ELF-1 (cell line): ENCODE data around the gene NAB2.
"Not testable (repeated sequence)": the region's sequence is repeated elsewhere in the genome, so short reads cannot be mapped to it uniquely, and the experiment has no call there.

ENCODE experiments used
- DNase-seq: peaks from one replicate; pipeline ENCODE4 v3.0.0-alpha.2; 2016; ENCODE audit warnings: low read depth, low spot score

Gene NAB2

DNA sequence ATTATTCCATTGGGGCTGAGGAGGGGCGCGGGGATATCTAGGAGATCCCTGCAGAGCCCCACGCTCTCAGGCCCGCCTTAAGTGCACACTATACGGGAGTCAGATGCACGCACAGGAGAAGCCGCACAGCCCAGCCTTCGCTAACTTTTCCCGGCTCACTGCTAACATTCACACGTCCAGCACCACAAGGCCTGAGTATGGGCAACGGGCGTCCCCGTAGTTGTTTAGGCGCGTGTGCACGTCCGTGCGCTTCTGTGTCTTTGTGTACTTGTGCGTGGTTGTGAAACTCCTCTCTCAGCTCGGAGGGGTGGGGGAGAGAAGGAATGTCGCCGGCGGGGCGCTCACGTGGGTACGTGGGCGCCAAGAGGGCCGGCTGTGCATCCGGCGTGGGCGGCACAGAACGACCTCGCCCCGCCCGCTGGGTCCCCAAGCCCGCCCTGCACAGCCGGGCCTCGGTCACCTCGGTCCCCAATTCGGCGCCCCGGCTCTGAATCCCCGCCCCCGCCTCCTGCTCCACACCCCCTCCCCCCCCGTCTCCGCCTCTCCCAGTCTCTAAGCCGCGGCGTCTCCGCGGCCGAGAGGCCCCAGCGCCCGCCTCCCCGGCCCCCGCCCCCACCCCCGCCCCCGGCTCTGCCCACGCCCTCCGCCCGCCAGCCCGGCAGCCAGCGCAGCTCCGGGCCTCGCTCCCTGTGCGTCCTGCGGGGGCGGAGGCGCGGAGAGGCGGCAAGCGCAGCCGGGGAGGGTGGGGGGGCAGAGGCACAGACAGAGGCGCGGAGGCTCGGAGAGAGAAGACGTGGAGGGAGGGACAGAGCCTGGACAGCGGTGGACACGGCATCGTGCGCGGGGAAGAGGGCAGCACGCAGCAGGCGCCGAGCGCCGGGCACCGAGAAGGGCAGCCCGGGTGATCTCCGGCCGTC is at the start of gene NAB2:
Gene NAB2 (plus strand): TSS at position 761 of the 917 bp plus-strand sequence. CDS start 158 bp downstream, outside the sequence.
- peak; percentile 89 for DNase-seq

GRCh38 chr12:57040211-57040610 is 48.7 kb upstream of the NAB2 start:
- DNase-seq: no peak

DNA sequence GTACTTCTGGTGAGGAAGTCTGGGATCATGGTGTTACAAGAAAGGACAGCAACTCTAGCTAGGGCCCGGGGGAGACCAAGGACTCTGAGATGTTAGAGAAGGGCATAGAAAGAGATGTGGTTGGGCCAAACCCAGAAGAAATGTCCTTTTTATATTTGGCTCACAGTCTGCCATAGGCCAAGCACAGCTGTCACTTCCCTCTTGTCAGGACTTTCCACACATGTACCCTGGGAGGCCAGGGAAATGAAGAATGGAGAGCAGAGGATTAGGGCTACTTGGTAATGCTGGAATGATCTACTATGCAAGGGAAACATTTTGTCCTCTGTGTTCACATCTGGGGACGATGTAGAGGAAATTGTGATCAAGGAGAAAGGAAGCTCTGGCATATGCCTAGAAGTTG is 48.2 kb upstream of the NAB2 start:
- DNase-seq: no peak

DNA sequence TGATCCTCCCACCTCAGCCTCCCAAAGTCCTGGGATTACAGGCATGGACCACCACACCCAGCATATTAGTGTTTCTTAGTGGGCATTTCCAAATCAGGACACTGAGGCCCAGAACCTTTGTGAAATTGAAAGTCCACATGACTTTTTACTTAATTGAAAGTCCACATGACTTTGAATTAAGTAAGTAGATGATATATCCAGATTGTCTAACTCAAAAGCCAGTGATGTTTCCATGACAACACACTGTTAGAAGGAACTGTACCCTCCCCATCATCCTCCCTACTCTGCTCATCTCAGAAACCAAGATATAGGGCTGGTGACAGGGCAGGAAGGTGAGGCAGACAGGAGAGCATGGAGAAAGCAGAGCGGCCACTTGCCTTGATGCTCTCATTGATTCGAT is 46.2 kb upstream of the NAB2 start:
- no peak for DNase-seq

DNA sequence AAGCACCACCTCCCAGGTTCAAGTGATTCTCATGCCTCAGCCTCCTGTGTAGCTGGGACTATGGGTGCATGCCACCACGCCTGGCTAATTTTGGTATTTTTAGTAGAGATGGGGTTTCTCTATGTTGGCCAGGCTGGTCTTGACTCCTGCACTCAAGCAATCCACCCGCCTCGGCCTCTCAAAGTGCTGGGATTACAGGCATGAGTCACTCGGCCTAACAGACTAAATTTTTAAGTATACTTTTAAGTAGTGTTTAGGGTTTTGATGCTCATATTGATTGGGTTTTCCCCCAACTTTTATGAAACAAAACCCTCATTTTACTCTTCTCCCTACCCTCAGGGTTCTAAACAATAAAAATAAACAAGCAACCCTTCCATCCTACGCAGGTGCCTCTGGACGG is 44.4 kb upstream of the NAB2 start:
- DNase-seq: no peak

DNA sequence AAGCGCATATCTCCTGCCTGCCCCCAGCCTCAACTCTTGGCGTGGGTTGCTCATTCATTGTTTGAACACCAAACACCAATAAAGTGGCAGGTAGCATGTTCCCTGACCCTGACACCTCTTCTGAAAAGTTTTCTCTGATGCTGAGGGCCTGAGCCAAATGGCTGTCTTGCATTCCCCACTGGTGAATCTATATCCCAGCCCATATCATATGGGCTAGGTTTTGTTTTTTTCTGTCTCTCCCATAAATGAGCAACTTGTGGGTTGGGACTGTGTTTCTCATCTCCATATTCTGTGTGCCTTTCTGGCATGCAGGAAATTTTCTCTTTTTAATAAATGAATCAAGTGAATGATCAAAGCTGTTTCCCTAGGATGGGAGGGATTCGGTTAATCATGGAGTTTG is 44.0 kb upstream of the NAB2 start:
- no peak for DNase-seq

GRCh38 chr12:57046086-57046791 is 42.7 kb upstream of the NAB2 start:
- DNase-seq: no peak

GRCh38 chr12:57046947-57047890 is 41.7 kb upstream of the NAB2 start:
- no peak for DNase-seq

- DNase-seq: no peak
These were observed 40.9 kb upstream of the NAB2 start for GRCh38 chr12:57047981-57048380.

- no peak for DNase-seq
These were observed 40.3 kb upstream of the NAB2 start for GRCh38 chr12:57048423-57049118.

DNA sequence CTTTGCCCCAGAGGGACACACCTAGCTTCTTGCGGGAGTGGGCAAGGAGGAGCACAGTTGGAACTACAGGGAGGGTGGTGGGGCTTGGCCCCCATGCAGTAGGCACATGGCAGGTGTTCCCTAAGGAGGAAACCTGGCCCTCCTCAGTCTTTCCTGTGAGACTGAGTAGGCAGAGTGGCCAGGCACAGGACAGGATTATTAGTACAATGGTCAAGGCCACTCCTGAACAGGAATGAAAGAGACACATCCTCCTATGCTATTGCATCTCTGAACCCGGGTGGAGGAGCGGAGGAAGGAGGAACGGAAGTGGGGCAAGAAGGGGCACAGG is 39.8 kb upstream of the NAB2 start:
- DNase-seq: no peak

GRCh38 chr12:57049890-57050289 is 39.0 kb upstream of the NAB2 start, which contains the start of gene MYO1A:
Gene MYO1A (minus strand): TSS chr12:57050129. CDS start chr12:57048323, 1,806 bp downstream.
- peak; percentile 16 for DNase-seq

- DNase-seq: no peak
These were observed 37.9 kb upstream of the NAB2 start for GRCh38 chr12:57051011-57051410.

- DNase-seq: not testable (repeated sequence)
These were observed 35.8 kb upstream of the NAB2 start for GRCh38 chr12:57053146-57053545.

DNA sequence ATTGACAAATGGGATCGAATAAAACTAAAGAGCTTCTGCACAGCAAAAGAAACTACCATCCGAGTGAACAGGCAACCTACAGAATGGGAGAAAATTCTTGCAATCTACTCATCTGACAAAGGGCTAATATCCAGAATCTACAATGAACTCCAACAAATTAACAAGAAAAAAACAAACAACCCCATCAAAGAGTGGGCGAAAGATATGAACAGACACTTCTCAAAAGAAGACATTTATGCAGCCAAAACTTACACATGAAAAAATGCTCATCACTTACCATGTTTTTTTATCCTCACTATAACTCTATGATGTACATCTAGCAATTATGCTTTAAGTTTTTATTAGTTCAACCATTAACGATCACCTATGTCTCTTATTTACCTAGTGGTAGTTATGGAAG is 35.0 kb upstream of the NAB2 start:
- not testable (repeated sequence) for DNase-seq

GRCh38 chr12:57055824-57056223 is 33.1 kb upstream of the NAB2 start:
- DNase-seq: no peak

DNA sequence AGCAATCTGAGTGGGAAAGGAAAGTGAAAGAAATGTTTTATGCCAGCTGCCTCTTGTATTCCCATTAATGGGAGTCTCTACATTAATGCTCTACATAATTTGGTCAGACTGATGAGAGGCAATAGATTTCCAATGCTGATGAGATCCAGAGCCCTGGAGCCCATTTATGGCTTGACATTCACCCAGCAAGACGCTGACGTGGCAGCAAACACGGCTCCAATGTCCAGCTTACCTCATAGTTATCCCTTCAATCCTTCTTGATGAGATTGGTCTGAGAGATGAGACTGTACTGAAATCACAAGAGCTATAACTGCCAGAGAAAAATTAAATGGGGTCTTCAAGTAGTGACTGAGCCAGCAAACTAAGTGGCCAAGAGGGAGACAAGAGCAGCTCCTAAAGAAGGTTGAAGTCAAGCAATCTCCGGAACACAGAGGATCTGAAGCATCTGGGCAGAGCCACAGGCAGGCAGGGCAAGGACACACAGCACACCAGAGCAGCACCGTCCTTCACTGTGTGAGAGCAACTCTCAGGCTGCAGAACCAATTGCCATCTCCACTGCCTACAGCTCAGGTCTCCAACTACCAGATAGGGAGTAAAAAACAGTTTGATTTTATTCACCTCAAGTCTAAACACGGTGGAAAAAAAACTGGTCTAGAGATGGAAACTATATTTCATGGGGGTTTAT is 31.7 kb upstream of the NAB2 start:
- DNase-seq: no peak

- DNase-seq: no peak
These were observed 30.5 kb upstream of the NAB2 start for GRCh38 chr12:57058454-57058853.

- DNase-seq: no peak
These were observed 24.8 kb upstream of the NAB2 start for GRCh38 chr12:57063991-57064685.

- no peak for DNase-seq
These were observed 22.7 kb upstream of the NAB2 start for GRCh38 chr12:57066245-57066644.
